H1 (cell line): ENCODE measurements around the gene IRF4. TPM values are rescaled to one million over a fixed set of nuclear protein-coding genes. Genes with fewer than 3 reads are reported as not detected.

ENCODE experiments used
- CTCF ChIA-PET: fragments of 300-600 bp; sonication (Branson Sonifier 250); formaldehyde crosslinking; loops from one replicate; lab custom pipeline; 2021; ENCODE audit not compliant: partially characterized antibody; lab: Charles Lee
- POLR2A ChIA-PET: fragments of 300-600 bp; sonication (Branson Sonifier 250); formaldehyde crosslinking; loops from one replicate; lab custom pipeline; 2021; ENCODE audit warnings: inconsistent platforms; ENCODE audit not compliant: partially characterized antibody; lab: Charles Lee
- DNase-seq, 2 experiments: peaks; one replicate each; pipeline versions ENCODE4 v3.0.0 to v3.0.0-alpha.2; 2010 to 2022; ENCODE audit warnings: low spot score in 2 of 2, low read depth in 1 of 2, mixed read lengths in 1 of 2
- FAIRE-seq: peaks from 2 replicates; lab custom pipeline; 2011; peaks lifted over from hg19 to GRCh38; lab: Jason Lieb, UNC
- H2AFZ ChIP-seq: 2 replicates; pipeline ENCODE4 v1.8.1; 2012; ENCODE audit warnings: low read length, inconsistent platforms
- H2AK5ac ChIP-seq: 2 replicates; pipeline ENCODE4 v1.6.1; 2013; ENCODE audit warnings: low read depth, low read length
- H2BK120ac ChIP-seq: replicated peaks from 2 replicates; pipeline ENCODE3; 2013; ENCODE audit warnings: low read depth, low read length, inconsistent platforms
- H2BK12ac ChIP-seq: 2 replicates; pipeline ENCODE4 v1.6.1; 2013; ENCODE audit warnings: low read depth, low read length
- H2BK15ac ChIP-seq: 2 replicates; pipeline ENCODE4 v1.6.1; 2013; ENCODE audit warnings: low read length
- H2BK20ac ChIP-seq: 2 replicates; pipeline ENCODE4 v1.6.1; 2013; ENCODE audit warnings: low read length
- H2BK5ac ChIP-seq: 2 replicates; pipeline ENCODE4 v1.6.1; 2013; ENCODE audit warnings: low read depth, low read length
- H3K14ac ChIP-seq: 2 replicates; pipeline ENCODE4 v1.6.1; 2013; ENCODE audit warnings: inconsistent platforms; ENCODE audit not compliant: insufficient read length
- H3K18ac ChIP-seq: 2 replicates; pipeline ENCODE4 v1.6.1; 2013; ENCODE audit warnings: low read length; ENCODE audit errors: extremely low read depth
- H3K23ac ChIP-seq: 2 replicates; pipeline ENCODE4 v1.6.1; 2013; ENCODE audit warnings: inconsistent platforms; ENCODE audit not compliant: insufficient read length
- H3K23me2 ChIP-seq: 2 replicates; pipeline ENCODE4 v1.6.1; 2013; ENCODE audit warnings: low read depth, low read length
- H3K27ac ChIP-seq: 2 replicates; pipeline ENCODE4 v1.6.1; 2011; ENCODE audit warnings: low read depth, low read length, inconsistent platforms
- H3K27me3 ChIP-seq, 4 experiments: replicated peaks in 1 of 4; 1 replicate in 1 of 4; 2 replicates in 3 of 4; pipeline versions ENCODE4 v1.6.1 to v1.8.1; 2011 to 2013; ENCODE audit warnings: low read length in 3 of 4, mild to moderate bottlenecking in 3 of 4, inconsistent platforms in 2 of 4, mixed read lengths in 2 of 4, moderate library complexity in 1 of 4; ENCODE audit not compliant: control insufficient read depth in 3 of 4, insufficient read depth in 3 of 4; ENCODE audit errors: extremely low read depth in 1 of 4
- H3K36me3 ChIP-seq, 4 experiments: 2 replicates each; pipeline versions ENCODE4 v1.6.1 to v1.8.1; 2011 to 2013; ENCODE audit warnings: mild to moderate bottlenecking in 4 of 4, low read length in 3 of 4, moderate library complexity in 2 of 4, control low read depth in 1 of 4, inconsistent platforms in 1 of 4; ENCODE audit not compliant: insufficient read depth in 4 of 4, control insufficient read depth in 2 of 4
- H3K4ac ChIP-seq: replicated peaks from 2 replicates; pipeline ENCODE3; 2013; ENCODE audit warnings: low read length, low read depth, mixed read lengths, inconsistent platforms; ENCODE audit not compliant: insufficient read length
- H3K4me1 ChIP-seq, 4 experiments: replicated peaks in 1 of 4; 1 replicate in 1 of 4; 2 replicates in 3 of 4; pipeline versions ENCODE4 v1.6.1 to v1.8.1; 2011 to 2013; ENCODE audit warnings: low read length in 3 of 4, inconsistent platforms in 2 of 4, mixed read lengths in 1 of 4; ENCODE audit not compliant: insufficient read depth in 4 of 4, control insufficient read depth in 3 of 4
- H3K4me2 ChIP-seq, 2 experiments: 2 replicates each; pipeline versions ENCODE4 v1.6.1 to v1.8.1; 2011 to 2013; ENCODE audit warnings: low read depth in 2 of 2, low read length in 2 of 2, control low read depth in 1 of 2, inconsistent platforms in 1 of 2, mild to moderate bottlenecking in 1 of 2; ENCODE audit not compliant: insufficient read depth in 1 of 2
- H3K4me3 ChIP-seq, 4 experiments: fragments of 200-600, 300-600 bp in 1 of 4; sonication (generic), shearing (Covaris generic), sonication (Bioruptor Twin) in 1 of 4; 2 replicates each; pipeline versions ENCODE4 v1.5.1 to v1.8.1; 2011 to 2016; ENCODE audit warnings: low read length in 4 of 4, low read depth in 3 of 4, control low read depth in 2 of 4, inconsistent platforms in 2 of 4, mild to moderate bottlenecking in 2 of 4, mixed read lengths in 1 of 4, moderate library complexity in 1 of 4; ENCODE audit not compliant: insufficient read depth in 2 of 4; ENCODE audit errors: extremely low read depth in 1 of 4
- H3K56ac ChIP-seq: replicated peaks from 2 replicates; pipeline ENCODE3; 2013; ENCODE audit warnings: low read depth, mild to moderate bottlenecking, mixed read lengths, low read length, inconsistent platforms; ENCODE audit not compliant: insufficient read length
- H3K79me1 ChIP-seq: 2 replicates; pipeline ENCODE4 v1.6.1; 2013; ENCODE audit warnings: low read depth, low read length, control low read depth
- H3K79me2 ChIP-seq, 2 experiments: 2 replicates each; pipeline versions ENCODE4 v1.6.1 to v1.8.1; 2012 to 2013; ENCODE audit warnings: low read length in 2 of 2, mild to moderate bottlenecking in 2 of 2, inconsistent platforms in 1 of 2; ENCODE audit not compliant: insufficient read depth in 2 of 2, control insufficient read depth in 1 of 2
- H3K9ac ChIP-seq, 4 experiments: replicated peaks in 1 of 4; 1 replicate in 1 of 4; 2 replicates in 3 of 4; pipeline versions ENCODE4 v1.6.1 to v1.8.1; 2011 to 2013; ENCODE audit warnings: low read depth in 3 of 4, low read length in 3 of 4, control low read depth in 2 of 4, mild to moderate bottlenecking in 2 of 4, moderate library complexity in 2 of 4, inconsistent platforms in 1 of 4; ENCODE audit errors: extremely low read depth in 1 of 4
- H3K9me3 ChIP-seq, 2 experiments: 2 replicates each; pipeline versions ENCODE4 v1.6.1 to v1.8.1; 2012 to 2013; ENCODE audit warnings: mild to moderate bottlenecking in 2 of 2, moderate library complexity in 2 of 2, control low read depth in 1 of 2, inconsistent platforms in 1 of 2, low read depth in 1 of 2, low read length in 1 of 2, mixed read lengths in 1 of 2; ENCODE audit not compliant: insufficient read depth in 2 of 2
- H4K20me1 ChIP-seq, 2 experiments: replicated peaks in 1 of 2; 2 replicates each; pipeline versions ENCODE3 to v1.8.1; 2011 to 2013; ENCODE audit warnings: inconsistent platforms in 2 of 2, low read length in 2 of 2, mild to moderate bottlenecking in 1 of 2; ENCODE audit not compliant: insufficient read depth in 2 of 2, control insufficient read depth in 1 of 2
- H4K5ac ChIP-seq: 2 replicates; pipeline ENCODE4 v1.6.1; 2013; ENCODE audit warnings: low read length, low read depth, mixed read lengths, inconsistent platforms; ENCODE audit not compliant: insufficient read length
- H4K8ac ChIP-seq: 2 replicates; pipeline ENCODE4 v1.8.0; 2013; ENCODE audit warnings: mild to moderate bottlenecking, moderate library complexity, low read length, inconsistent platforms; ENCODE audit not compliant: insufficient read depth; ENCODE audit errors: extremely low read depth
- H4K91ac ChIP-seq: replicated peaks from 2 replicates; pipeline ENCODE3; 2013; ENCODE audit warnings: low read length, mixed read lengths, inconsistent platforms; ENCODE audit not compliant: insufficient read length
- BRCA1 ChIP-seq: IDR thresholded peaks from 2 replicates; pipeline ENCODE4 v1.6.1; 2012; ENCODE audit warnings: low read depth, low read length, improper control_type of control experiment
- CTCF ChIP-seq, 3 experiments: IDR thresholded peaks; 1 replicate in 2 of 3; 2 replicates in 1 of 3; pipeline versions ENCODE4 v1.5.1 to v1.6.1; 2011; ENCODE audit warnings: low read length in 3 of 3, mild to moderate bottlenecking in 3 of 3, inconsistent platforms in 2 of 3, low read depth in 1 of 3, moderate library complexity in 1 of 3; ENCODE audit not compliant: insufficient read depth in 1 of 3; ENCODE audit errors: control extremely low read depth in 1 of 3
- EP300 ChIP-seq, 2 experiments: IDR thresholded peaks; 1 replicate in 1 of 2; 2 replicates in 1 of 2; pipeline ENCODE4 v1.6.1; 2011 to 2012; ENCODE audit warnings: low read depth in 2 of 2, low read length in 2 of 2, mild to moderate bottlenecking in 2 of 2, borderline replicate concordance in 1 of 2, inconsistent platforms in 1 of 2, moderate library complexity in 1 of 2
- GTF2F1 ChIP-seq: IDR thresholded peaks from 2 replicates; pipeline ENCODE4 v1.6.1; 2012; ENCODE audit warnings: low read depth, low read length, improper control_type of control experiment, borderline replicate concordance
- KDM4A ChIP-seq: IDR thresholded peaks from one replicate; pipeline ENCODE4 v1.7.1; 2012; ENCODE audit warnings: low read depth, mild to moderate bottlenecking, moderate library complexity, low read length, inconsistent platforms; ENCODE audit not compliant: severe bottlenecking
- POLR2A ChIP-seq, 2 experiments: IDR thresholded peaks; 1 replicate in 1 of 2; 2 replicates in 1 of 2; pipeline ENCODE4 v1.6.1; 2011; ENCODE audit warnings: low read depth in 2 of 2, low read length in 2 of 2, mild to moderate bottlenecking in 2 of 2; ENCODE audit errors: control extremely low read depth in 1 of 2
- RXRA ChIP-seq: IDR thresholded peaks from 2 replicates; pipeline ENCODE4 v1.6.1; 2011; ENCODE audit warnings: low read depth, mild to moderate bottlenecking, low read length, moderate library complexity; ENCODE audit not compliant: insufficient read depth
- SIRT6 ChIP-seq: IDR thresholded peaks from one replicate; pipeline ENCODE4 v1.7.1; 2012; ENCODE audit warnings: low read length, inconsistent platforms
- SP2 ChIP-seq: IDR thresholded peaks from 2 replicates; pipeline ENCODE4 v1.6.1; 2012; ENCODE audit warnings: mild to moderate bottlenecking, low read length, inconsistent platforms
- WGBS, 2 experiments: shearing (Covaris generic) in 1 of 2; methylation state at CpG; one replicate each; pipeline versions ENCODE4 v1.1.6 to v1.1.7; 2013 to 2015; ENCODE audit warnings: low lambda C conversion rate in 2 of 2, mixed read lengths in 2 of 2, inconsistent platforms in 1 of 2, low coverage in 1 of 2, missing lambda C conversion rate in 1 of 2; ENCODE audit not compliant: insufficient replicate concordance in 2 of 2, insufficient coverage in 1 of 2, insufficient read length in 1 of 2; ENCODE audit errors: extremely low coverage in 1 of 2, missing lambda C conversion rate in 1 of 2; 5-methylcytosine and 5-hydroxymethylcytosine counted together
- polyA plus RNA-seq, 7 experiments: library from polyadenylated mRNA; depleted of rRNA in 3 of 7; stranded (reverse) in 5 of 7; unstranded in 2 of 7; fragments of >200 nt in 5 of 7; fragments of 200-250 nt in 2 of 7; gene quantifications; 1 replicate in 5 of 7; 2 replicates in 1 of 7; 4 replicates in 1 of 7; pipeline versions ENCODE4 v1.2.1 to v1.2.3, GENCODE V29; 2011 to 2013; ENCODE audit warnings: missing spikeins in 2 of 7, mixed read lengths in 2 of 7
- total RNA-seq: library from RNA; stranded (reverse); fragmentation: NEBNext Ultra II Directional; extraction: Animal tissue kit (Norgen Biotek cat#: 25700); gene quantifications from 2 replicates; pipeline ENCODE4 v1.2.1, GENCODE V29; 2021

Gene IRF4
- total and polyA plus RNA-seq, 2 of the 8 experiments (the other 6 are each of a cell fraction or from before 2014, with no cell fraction given) = 0.77 to 2.1 TPM

GRCh38 chr6:431504-431903 lies 40.0 kb downstream of the IRF4 start:
- DNase-seq (no peak), FAIRE-seq (no peak)
- no peaks in the 10 kb centered on the region for H3K23me2 ChIP-seq
- H3K27me3 ChIP-seq = no peaks in the 10 kb centered on the region
- POLR2A ChIA-PET = no interaction called here
- no peak overlapping the region for H2BK120ac ChIP-seq
- no peak overlapping the region for H3K4me2 ChIP-seq
- H2BK15ac ChIP-seq = no peak overlapping the region
- no peak overlapping the region for H2AK5ac ChIP-seq
- no peak overlapping the region for H3K27ac ChIP-seq
- no peak overlapping the region for H2BK5ac ChIP-seq
- H4K8ac ChIP-seq = no peak overlapping the region
- WGBS, 2 experiments = 89% methylated on average over 10 of the region's 10 CpGs; no CpG with 5 or more reads in 1 of the 2 experiments
- H4K91ac ChIP-seq = no peak overlapping the region
- no peaks in the 10 kb centered on the region for H3K4me1 ChIP-seq
- H3K14ac ChIP-seq = no peak overlapping the region
- no peak overlapping the region for H3K4ac ChIP-seq
- H3K79me1 ChIP-seq = no peaks in the 10 kb centered on the region
- H3K79me2 ChIP-seq = no peaks in the 10 kb centered on the region
- H2AFZ ChIP-seq = no peak overlapping the region; the same call in 1 of the 2 replicates
- H4K5ac ChIP-seq = no peak overlapping the region
- CTCF ChIA-PET = interaction anchor here (0.6 to 1.2 kb wide), 3 partner anchors 22 to 879 kb away, joined by 3 to 4 read pairs (median 3); no protein-coding TSS in a partner anchor
- H2BK20ac ChIP-seq = no peak overlapping the region
- H2BK12ac ChIP-seq = no peak overlapping the region
- H3K9me3 ChIP-seq = peaks cover 0 to 7% of the 10 kb centered on the region in 2 experiments; a peak in 1 of 4 replicates
- H3K56ac ChIP-seq = no peak overlapping the region
- H3K23ac ChIP-seq = no peak overlapping the region
- no peaks in the 10 kb centered on the region for H3K36me3 ChIP-seq
- H3K4me3 ChIP-seq = no peak overlapping the region
- H3K9ac ChIP-seq = no peak overlapping the region
- no peaks in the 10 kb centered on the region for H4K20me1 ChIP-seq
- no peak overlapping the region for H3K18ac ChIP-seq
- TF ChIP-seq GTF2F1 (no peak), BRCA1 (no peak), SIRT6 (no peak), EP300 (IDR thresholded peaks at IDR 0.05; ENCODE audit: borderline replicate concordance in 1 of 2, low read depth in 2 of 2, low read length in 2 of 2) (no peak), POLR2A (IDR thresholded peaks at IDR 0.05; ENCODE audit: control extremely low read depth in 1 of 2, low read depth in 2 of 2, low read length in 2 of 2) (no peak), SP2 (no peak), CTCF (IDR thresholded peaks at IDR 0.05; ENCODE audit: control extremely low read depth in 1 of 3, insufficient read depth in 1 of 3, low read depth in 1 of 3, low read length in 3 of 3) (no peak), KDM4A (no peak), RXRA (no peak)
